PC-9 (cell line): ENCODE data around the gene STARD10.

Experiments used
- CTCF ChIP-seq: fragments of 200-600 bp; sonication (generic); conservative IDR thresholded peaks from 2 replicates; pipeline ENCODE4 v1.6.1; 2017; ENCODE audit warnings: mixed run types, antibody characterized with exemption, mild to moderate bottlenecking, moderate library complexity
- EZH2 ChIP-seq: fragments of 200-600 bp; sonication (generic); IDR thresholded peaks from 2 replicates; pipeline ENCODE4 v1.8.0; 2017; ENCODE audit warnings: antibody characterized with exemption, low read depth

- no peak for TF ChIP-seq CTCF
- TF ChIP-seq EZH2 = no peak
These were observed 6.4 kb downstream of the STARD10 start for GRCh38 chr11:72787216-72788104.
